NT2/D1 (cell line): ENCODE results near the gene HSPA14.
A peak's percentile ranks its signal among the peaks of the same experiment; 100 is the strongest.

ENCODE experiments used
- DNase-seq: peaks from one replicate; pipeline ENCODE4 v3.0.0-alpha.2; 2011; ENCODE audit warnings: low read depth, low spot score
- H3K27me3 ChIP-seq: 2 replicates; pipeline ENCODE4 v1.6.0; 2011; ENCODE audit warnings: mild to moderate bottlenecking; ENCODE audit not compliant: insufficient read length, insufficient read depth
- H3K36me3 ChIP-seq: 2 replicates; pipeline ENCODE4 v1.6.1; 2011; ENCODE audit warnings: mild to moderate bottlenecking, low read length, mixed read lengths; ENCODE audit not compliant: insufficient read depth, insufficient read length
- H3K4me1 ChIP-seq: 2 replicates; pipeline ENCODE4 v1.5.1; 2011; ENCODE audit not compliant: insufficient read depth, insufficient read length
- H3K4me3 ChIP-seq: 2 replicates; pipeline ENCODE4 v1.5.1; 2011; ENCODE audit warnings: low read depth; ENCODE audit not compliant: insufficient read length
- H3K9ac ChIP-seq: 2 replicates; pipeline ENCODE4 v1.6.0; 2011; ENCODE audit warnings: low read depth; ENCODE audit not compliant: insufficient read length
- H3K9me3 ChIP-seq: 2 replicates; pipeline ENCODE4 v1.5.1; 2011; ENCODE audit warnings: mild to moderate bottlenecking, low read length; ENCODE audit not compliant: insufficient read depth
- SUZ12 ChIP-seq: IDR thresholded peaks from 2 replicates; pipeline ENCODE4 v1.6.1; 2011; ENCODE audit not compliant: insufficient read length, insufficient read depth; ENCODE audit errors: extremely low read depth
- YY1 ChIP-seq: IDR thresholded peaks from 2 replicates; pipeline ENCODE4 v1.6.1; 2011; ENCODE audit not compliant: insufficient read length, insufficient read depth
- ZNF274 ChIP-seq: IDR thresholded peaks from 2 replicates; pipeline ENCODE4 v1.6.1; 2011; ENCODE audit warnings: mild to moderate bottlenecking, low read depth, low read length

The HSPA14 gene, protein sequence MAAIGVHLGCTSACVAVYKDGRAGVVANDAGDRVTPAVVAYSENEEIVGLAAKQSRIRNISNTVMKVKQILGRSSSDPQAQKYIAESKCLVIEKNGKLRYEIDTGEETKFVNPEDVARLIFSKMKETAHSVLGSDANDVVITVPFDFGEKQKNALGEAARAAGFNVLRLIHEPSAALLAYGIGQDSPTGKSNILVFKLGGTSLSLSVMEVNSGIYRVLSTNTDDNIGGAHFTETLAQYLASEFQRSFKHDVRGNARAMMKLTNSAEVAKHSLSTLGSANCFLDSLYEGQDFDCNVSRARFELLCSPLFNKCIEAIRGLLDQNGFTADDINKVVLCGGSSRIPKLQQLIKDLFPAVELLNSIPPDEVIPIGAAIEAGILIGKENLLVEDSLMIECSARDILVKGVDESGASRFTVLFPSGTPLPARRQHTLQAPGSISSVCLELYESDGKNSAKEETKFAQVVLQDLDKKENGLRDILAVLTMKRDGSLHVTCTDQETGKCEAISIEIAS

DNA sequence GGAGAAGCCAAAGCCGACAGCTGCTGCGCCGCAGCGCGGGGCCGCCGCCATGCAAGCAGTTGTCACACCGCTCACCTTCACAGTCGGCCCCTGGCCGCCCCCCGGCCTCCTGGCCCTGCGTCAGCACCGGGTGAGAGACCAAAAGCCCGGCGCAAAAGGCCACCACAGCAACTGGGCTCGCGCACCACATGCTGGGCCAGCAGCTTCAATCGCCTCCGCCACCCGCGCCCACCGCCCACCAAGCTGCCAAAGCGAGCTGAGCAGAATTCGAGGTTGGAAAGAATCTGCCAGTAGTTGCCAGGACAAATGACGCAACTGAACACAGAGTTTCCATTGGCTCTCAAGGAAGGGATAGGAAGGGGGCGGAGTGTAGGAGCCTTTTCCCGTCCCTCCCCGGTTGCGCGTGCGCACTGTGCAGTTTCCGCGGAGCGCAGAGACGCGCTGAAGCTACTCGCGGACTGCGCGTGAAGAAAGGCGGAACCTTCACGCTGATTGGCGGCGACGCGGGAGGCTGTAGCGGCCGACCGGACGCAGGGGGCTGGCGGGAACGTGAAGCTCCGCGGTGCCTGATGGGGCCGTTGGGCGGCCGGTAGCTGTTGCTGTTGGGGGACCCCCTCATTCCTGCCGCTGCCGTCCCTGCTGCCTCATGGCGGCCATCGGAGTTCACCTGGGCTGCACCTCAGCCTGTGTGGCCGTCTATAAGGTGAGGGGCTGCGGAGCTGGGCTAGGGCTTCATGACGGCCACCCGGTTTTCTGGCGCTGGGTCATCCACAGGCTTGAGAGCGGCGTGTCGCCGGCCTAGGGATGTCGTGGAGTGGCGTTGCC lies at the start of gene HSPA14, which contains the start of the genes CDNF and MSANTD7:
Gene HSPA14 (plus strand): TSS at position 550 of the 825 bp plus-strand sequence. CDS start 97 bp downstream, at position 647.
Gene CDNF (minus strand): TSS at position 281 of the 825 bp plus-strand sequence. CDS start 91 bp downstream, at position 190.
Gene MSANTD7 (plus strand): TSS at position 550 of the 825 bp plus-strand sequence. CDS start 3,979 bp downstream, outside the sequence.
- peak within 1 kb of the TSS; percentile 98 for H3K4me3 ChIP-seq
- peak; percentile 96 for DNase-seq
- peaks cover 34% of the 10 kb centered on the region for H3K36me3 ChIP-seq
- no peaks in the 10 kb centered on the region for H3K9me3 ChIP-seq
- peak; percentile 19 for TF ChIP-seq YY1
- TF ChIP-seq ZNF274, result no peak
- peak within 1 kb of the TSS; percentile 98 for H3K9ac ChIP-seq
- H3K4me1 ChIP-seq, result no peaks in the 10 kb centered on the region
- no peaks in the 10 kb centered on the region for H3K27me3 ChIP-seq

DNA sequence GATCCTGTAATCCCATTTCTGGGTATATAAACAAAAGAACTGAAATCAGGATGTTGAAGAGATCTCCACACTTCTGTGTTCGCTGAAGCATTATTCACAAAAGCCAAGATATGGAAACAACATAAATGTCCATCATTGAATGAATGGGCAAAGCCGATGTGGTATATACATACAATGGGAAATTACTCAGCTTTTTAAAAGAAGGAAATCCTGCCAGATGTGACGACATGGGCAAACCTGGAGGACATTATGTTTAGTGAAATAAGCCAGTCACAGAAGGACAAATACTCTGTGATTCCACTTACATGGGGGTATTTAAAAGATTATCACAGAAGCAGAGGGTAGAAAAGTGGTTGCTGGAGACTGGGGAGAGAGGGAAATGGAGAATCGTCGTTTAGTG lies 39.5 kb upstream of the HSPA14 start:
- Histone ChIP-seq H3K27me3 (no peaks in the 10 kb centered on the region), H3K9me3 (no peaks in the 10 kb centered on the region), H3K9ac (no peak overlapping the region), H3K36me3 (no peaks in the 10 kb centered on the region), H3K4me1 (no peaks in the 10 kb centered on the region), H3K4me3 (no peak overlapping the region)
- no peak for DNase-seq
- TF ChIP-seq YY1 (no peak), SUZ12 (no peak), ZNF274 (no peak)

DNA sequence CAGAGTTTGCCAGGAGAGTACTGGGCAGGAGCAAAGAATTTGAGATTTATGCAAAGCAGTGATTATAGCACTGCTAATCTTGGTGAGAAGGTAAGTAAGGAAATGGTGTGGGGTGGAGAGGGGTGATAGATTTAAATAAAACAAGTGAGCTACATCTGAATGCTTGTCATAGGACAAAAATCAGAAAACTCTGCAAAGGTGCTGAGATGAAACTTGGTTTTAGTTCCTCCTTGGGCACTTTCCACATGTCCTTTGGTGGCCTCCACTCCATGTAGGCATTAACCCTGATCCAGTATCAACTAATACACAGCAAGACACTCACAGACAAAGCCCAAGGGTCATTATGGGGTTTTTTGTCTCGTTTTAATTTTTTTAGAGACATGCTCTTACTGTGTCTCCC lies 37.7 kb upstream of the HSPA14 start:
- no peak overlapping the region for H3K9ac ChIP-seq
- no peak for DNase-seq
- H3K36me3 ChIP-seq, result no peaks in the 10 kb centered on the region
- no peaks in the 10 kb centered on the region for H3K27me3 ChIP-seq
- no peak overlapping the region for H3K4me3 ChIP-seq
- no peaks in the 10 kb centered on the region for H3K4me1 ChIP-seq
- no peak for TF ChIP-seq ZNF274
- no peak for TF ChIP-seq YY1
- no peak for TF ChIP-seq SUZ12
- H3K9me3 ChIP-seq, result no peaks in the 10 kb centered on the region

DNA sequence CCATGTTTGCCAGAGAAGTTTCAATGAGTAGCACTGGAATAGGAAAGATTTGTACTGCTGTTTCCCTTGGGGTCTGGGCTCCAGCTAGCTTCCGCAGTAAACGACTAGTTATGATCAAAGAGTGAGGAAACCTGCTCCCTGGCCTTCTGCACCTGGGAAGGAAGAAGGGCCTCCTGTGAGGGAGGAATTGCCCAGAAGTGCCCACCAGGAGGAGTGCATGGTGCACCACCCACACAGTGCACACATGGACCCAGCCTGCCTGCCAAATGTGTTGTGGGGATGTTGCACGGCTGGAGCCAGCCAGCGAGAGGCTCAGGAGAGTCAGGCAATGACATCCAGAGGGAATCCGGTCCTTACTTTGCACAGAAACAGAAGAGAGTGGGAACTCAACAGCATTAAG lies 36.4 kb upstream of the HSPA14 start:
- H3K4me3 ChIP-seq, result no peak overlapping the region
- no peaks in the 10 kb centered on the region for H3K4me1 ChIP-seq
- no peak overlapping the region for H3K9ac ChIP-seq
- H3K36me3 ChIP-seq, result no peaks in the 10 kb centered on the region
- no peak for TF ChIP-seq YY1
- no peak for TF ChIP-seq SUZ12
- no peak for TF ChIP-seq ZNF274
- no peak for DNase-seq
- H3K9me3 ChIP-seq, result no peaks in the 10 kb centered on the region
- no peaks in the 10 kb centered on the region for H3K27me3 ChIP-seq

DNA sequence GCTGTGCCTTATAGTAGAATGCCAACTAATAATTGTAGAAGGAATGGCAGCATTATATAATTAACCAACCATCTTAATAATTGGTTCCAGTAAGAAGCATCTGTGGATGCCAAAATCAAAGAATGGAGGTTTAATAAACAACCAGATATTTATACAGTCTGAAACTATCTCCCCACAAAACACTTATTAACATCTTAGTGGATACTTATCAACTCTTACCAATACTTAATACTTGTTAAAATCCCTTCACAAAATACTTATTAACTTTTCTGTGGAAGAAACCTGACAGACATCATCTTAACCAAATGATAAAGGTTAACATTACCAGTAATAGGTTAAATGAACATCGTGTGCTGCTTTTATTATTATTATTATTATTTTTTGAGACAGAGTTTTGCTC lies 34.3 kb upstream of the HSPA14 start:
- Histone ChIP-seq H3K27me3 (no peaks in the 10 kb centered on the region), H3K9ac (no peak overlapping the region), H3K36me3 (no peaks in the 10 kb centered on the region), H3K4me3 (no peak overlapping the region), H3K4me1 (no peaks in the 10 kb centered on the region), H3K9me3 (no peaks in the 10 kb centered on the region)
- TF ChIP-seq ZNF274 (no peak), SUZ12 (no peak), YY1 (no peak)
- DNase-seq, result no peak

DNA sequence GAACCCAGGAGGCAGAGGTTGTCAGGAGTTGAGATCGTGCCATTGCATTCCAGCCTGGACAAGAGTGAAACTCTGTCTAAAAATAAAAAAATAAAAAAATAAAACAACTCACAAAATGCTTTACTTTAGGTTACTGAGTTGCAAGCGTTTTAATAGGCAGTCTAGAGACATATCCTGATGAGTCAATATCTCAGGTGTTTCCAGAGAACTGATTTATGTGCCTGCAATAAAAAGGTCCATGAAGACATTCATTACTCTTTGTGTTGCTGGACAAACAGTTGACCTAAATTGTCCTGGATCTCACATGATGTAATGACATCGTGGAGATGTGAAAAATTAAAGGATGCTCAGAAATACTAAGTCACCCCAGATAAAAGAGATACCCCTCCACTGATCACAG lies 31.8 kb upstream of the HSPA14 start:
- Histone ChIP-seq H3K9me3 (no peaks in the 10 kb centered on the region), H3K9ac (no peak overlapping the region), H3K36me3 (no peaks in the 10 kb centered on the region), H3K4me1 (no peaks in the 10 kb centered on the region), H3K27me3 (no peaks in the 10 kb centered on the region), H3K4me3 (no peak overlapping the region)
- TF ChIP-seq SUZ12 (no peak), YY1 (no peak), ZNF274 (no peak)
- DNase-seq, result no peak
